ENCODE results near the gene HHAT. TPM values are rescaled to one million over a fixed set of nuclear protein-coding genes. Genes with fewer than 3 reads are reported as not detected.

HHAT gene
- polyA plus RNA-seq, 2 of the 4 experiments (the other 2 are of a cell fraction): 3.8 to 4.5 TPM

- H3K4me2 ChIP-seq: no peak overlapping the region
- 0 out of 3 replicates have a peak, but pooled peaks cover 5% of the 10 kb centered on the region for H3K4me1 ChIP-seq
- CTCF ChIA-PET: interaction anchor here (0.7 to 0.9 kb wide), 2 partner anchors 8 to 599 kb away, joined by 3 read pairs; no protein-coding TSS in a partner anchor
- no peaks in the 10 kb centered on the region for H3K9me3 ChIP-seq
- ATAC-seq: no peak
- DNase-seq (ENCODE audit: low read depth in 1 of 2, low spot score in 1 of 2): no peak
- WGBS (ENCODE audit: missing lambda C conversion rate): 53% methylated on average over 4 of the region's 4 CpGs
- TF ChIP-seq KDM1A (IDR thresholded peaks at IDR 0.05; ENCODE audit: low read depth) (no peak), MAX (IDR thresholded peaks at IDR 0.05) (no peak), RFX5 (IDR thresholded peaks at IDR 0.05) (no peak), CHD4 (IDR thresholded peaks at IDR 0.05; ENCODE audit: borderline replicate concordance) (no peak), CEBPB (IDR thresholded peaks at IDR 0.05) (no peak), FOSL2 (IDR thresholded peaks at IDR 0.05) (no peak), FOSL2 (CRISPR knock-in tag; IDR thresholded peaks at IDR 0.05) (no peak), RNF2 (IDR thresholded peaks at IDR 0.05; ENCODE audit: borderline replicate concordance, low read depth) (no peak), REST (IDR thresholded peaks at IDR 0.05) (no peak), HOXB13 (CRISPR knock-in tag; IDR thresholded peaks at IDR 0.05; ENCODE audit: low read depth) (no peak), TFCP2L1 (CRISPR knock-in tag; IDR thresholded peaks at IDR 0.05) (no peak), ELK1 (IDR thresholded peaks at IDR 0.05; ENCODE audit: low read depth, low read length) (no peak), HOXB5 (CRISPR knock-in tag; IDR thresholded peaks at IDR 0.05) (no peak), SREBF2 (IDR thresholded peaks at IDR 0.05) (no peak), NFE2L2 (conservative IDR thresholded peaks at IDR 0.05; ENCODE audit: low read length) (no peak), RCOR1 (IDR thresholded peaks at IDR 0.05; ENCODE audit: low read depth, low read length) (no peak), HEYL (CRISPR knock-in tag; IDR thresholded peaks at IDR 0.05) (no peak), ZC3H11A (IDR thresholded peaks at IDR 0.05) (no peak), NPAS2 (CRISPR knock-in tag; IDR thresholded peaks at IDR 0.05; ENCODE audit: borderline replicate concordance) (no peak), KDM5A (IDR thresholded peaks at IDR 0.05) (no peak)
- FAIRE-seq: no peak
- H3K27ac ChIP-seq: no peak overlapping the region
- POLR2A ChIA-PET: no interaction called here
- H3K4me3 ChIP-seq: no peak overlapping the region
These were observed 207.1 kb downstream of the HHAT start for GRCh38 chr1:210535761-210536160.

GRCh38 chr1:210536254-210536961 lies 207.7 kb downstream of the HHAT start:
- CTCF ChIA-PET: interaction anchor here (0.6 to 0.9 kb wide), 3 partner anchors 8 to 599 kb away, joined by 3 to 4 read pairs (median 3); no protein-coding TSS in a partner anchor
- Histone ChIP-seq H3K4me1 (0 out of 3 replicates have a peak, but pooled peaks cover 5% of the 10 kb centered on the region), H3K27ac (no peak overlapping the region), H3K4me2 (no peak overlapping the region; the same call in 2 of the 3 replicates), H3K4me3 (no peak overlapping the region), H3K9me3 (no peaks in the 10 kb centered on the region)
- ATAC-seq: peak in 1 of 2 experiments; percentile 20; a peak in 1 of 6 replicates
- no peak for FAIRE-seq
- 33% methylated on average over 4 of the region's 4 CpGs for WGBS (ENCODE audit: missing lambda C conversion rate)
- DNase-seq (ENCODE audit: low read depth in 1 of 2, low spot score in 1 of 2): no peak
- POLR2A ChIA-PET: no interaction called here
- TF ChIP-seq NR3C1 (IDR thresholded peaks at IDR 0.05): no peak
- TF ChIP-seq CEBPB (IDR thresholded peaks at IDR 0.05): no peak
- no peak for TF ChIP-seq MAX (IDR thresholded peaks at IDR 0.05)
- no peak for TF ChIP-seq POLR2A (IDR thresholded peaks at IDR 0.05; ENCODE audit: low read length)
- no peak for TF ChIP-seq ZFP36 (IDR thresholded peaks at IDR 0.05; ENCODE audit: borderline replicate concordance, partially characterized antibody)
- TF ChIP-seq GATA3 (IDR thresholded peaks at IDR 0.05; ENCODE audit: borderline replicate concordance): no peak
- TF ChIP-seq POLR2AphosphoS2 (conservative IDR thresholded peaks at IDR 0.05; ENCODE audit: low read length): no peak
- no peak for TF ChIP-seq MAZ (IDR thresholded peaks at IDR 0.05; ENCODE audit: borderline replicate concordance, low read depth, low read length)
- no peak for TF ChIP-seq E2F6 (IDR thresholded peaks at IDR 0.05; ENCODE audit: borderline replicate concordance, low read depth)
- TF ChIP-seq EHF (CRISPR knock-in tag; IDR thresholded peaks at IDR 0.05): no peak
- no peak for TF ChIP-seq CTCF (IDR thresholded peaks at IDR 0.05)
- TF ChIP-seq PBX3 (IDR thresholded peaks at IDR 0.05): no peak
